ENCODE results near the gene PKD1L1.

DNA sequence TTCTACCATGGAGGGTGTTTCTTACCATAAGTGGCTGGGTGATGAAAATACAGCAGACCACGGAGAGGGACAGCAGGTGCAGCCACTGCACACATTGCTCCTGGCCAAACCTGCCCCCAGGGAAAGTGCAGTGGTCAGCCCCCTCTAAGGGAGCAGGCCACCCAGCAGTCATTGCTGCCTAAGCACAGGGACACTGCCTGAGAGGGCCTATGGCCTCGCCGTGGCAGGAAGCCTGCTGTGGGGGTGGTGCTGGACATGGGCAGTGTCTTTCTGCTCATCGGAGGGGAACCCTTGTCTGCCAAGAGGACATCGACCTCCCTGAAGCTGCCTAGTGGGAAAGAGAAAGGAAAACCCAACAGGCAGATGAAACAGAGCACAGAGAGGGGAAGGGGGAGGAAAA is 118.3 kb downstream of the PKD1L1 start:
- TF ChIP-seq, protein P1, sequence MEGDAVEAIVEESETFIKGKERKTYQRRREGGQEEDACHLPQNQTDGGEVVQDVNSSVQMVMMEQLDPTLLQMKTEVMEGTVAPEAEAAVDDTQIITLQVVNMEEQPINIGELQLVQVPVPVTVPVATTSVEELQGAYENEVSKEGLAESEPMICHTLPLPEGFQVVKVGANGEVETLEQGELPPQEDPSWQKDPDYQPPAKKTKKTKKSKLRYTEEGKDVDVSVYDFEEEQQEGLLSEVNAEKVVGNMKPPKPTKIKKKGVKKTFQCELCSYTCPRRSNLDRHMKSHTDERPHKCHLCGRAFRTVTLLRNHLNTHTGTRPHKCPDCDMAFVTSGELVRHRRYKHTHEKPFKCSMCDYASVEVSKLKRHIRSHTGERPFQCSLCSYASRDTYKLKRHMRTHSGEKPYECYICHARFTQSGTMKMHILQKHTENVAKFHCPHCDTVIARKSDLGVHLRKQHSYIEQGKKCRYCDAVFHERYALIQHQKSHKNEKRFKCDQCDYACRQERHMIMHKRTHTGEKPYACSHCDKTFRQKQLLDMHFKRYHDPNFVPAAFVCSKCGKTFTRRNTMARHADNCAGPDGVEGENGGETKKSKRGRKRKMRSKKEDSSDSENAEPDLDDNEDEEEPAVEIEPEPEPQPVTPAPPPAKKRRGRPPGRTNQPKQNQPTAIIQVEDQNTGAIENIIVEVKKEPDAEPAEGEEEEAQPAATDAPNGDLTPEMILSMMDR (conservative IDR thresholded peaks at IDR 0.05; ENCODE audit: low read depth, low read length): no peak
- TF ChIP-seq EZH2 (IDR thresholded peaks at IDR 0.05; ENCODE audit: borderline replicate concordance, low read depth, low read length, poor library complexity, severe bottlenecking): no peak
